Measurements from ENCODE around the gene NCOR2. TPM values are rescaled to one million over a fixed set of nuclear protein-coding genes. Genes with fewer than 3 reads are reported as not detected.

The NCOR2 gene
- total and polyA plus RNA-seq, 7 donors, result 44.1 to 164 (median 134) TPM

- no peak overlapping the region for H3K27ac ChIP-seq
- WGBS, 3 donors, result 91 to 95% (median 92%) methylated on average over 5 of the region's 5 CpGs
- TF ChIP-seq CTCF (IDR thresholded peaks at IDR 0.05), result no peak
Measured at GRCh38 chr12:124579921-124580517, 12.6 kb upstream of the NCOR2 start.

GRCh38 chr12:124578854-124579253 is 11.4 kb upstream of the NCOR2 start:
- Histone ChIP-seq H3K27me3 (ENCODE audit: insufficient read depth in 3 of 3, low read length in 2 of 3) (no peaks in the 10 kb centered on the region), H3K4me1 (no peaks in the 10 kb centered on the region), H3K4me3 (no peak overlapping the region), H3K36me3 (ENCODE audit: insufficient read depth in 1 of 2, low read depth in 1 of 2) (no peaks in the 10 kb centered on the region), H3K27ac (no peak overlapping the region), H3K9me3 (no peaks in the 10 kb centered on the region)
- ATAC-seq (no peak), DNase-seq (no peak)
- WGBS, 3 donors, result 91 to 97% (median 92%) methylated on average over 3 of the region's 3 CpGs
- TF ChIP-seq CTCF (IDR thresholded peaks at IDR 0.05), result no peak
- intact Hi-C loops (cut with DNase I), result loop anchor here in 1 of 2 donors (5.0 kb wide), 1 partner anchor 58 kb away; no protein-coding TSS in a partner anchor

More at GRCh38 chr12:124579921-124580517, 12.6 kb upstream of the NCOR2 start:
- intact Hi-C loops (cut with DNase I), result loop anchor here in 1 of 2 donors (5.0 kb wide), 1 partner anchor 57 kb away; no protein-coding TSS in a partner anchor
- Histone ChIP-seq H3K9me3 (no peaks in the 10 kb centered on the region), H3K36me3 (ENCODE audit: insufficient read depth in 1 of 2, low read depth in 1 of 2) (no peaks in the 10 kb centered on the region), H3K27me3 (ENCODE audit: insufficient read depth in 3 of 3, low read length in 2 of 3) (no peaks in the 10 kb centered on the region), H3K4me1 (no peaks in the 10 kb centered on the region), H3K4me3 (no peak overlapping the region)
- ATAC-seq (no peak), DNase-seq (no peak)

GRCh38 chr12:124578445-124578844 is 11.0 kb upstream of the NCOR2 start:
- no peak for DNase-seq
- Histone ChIP-seq H3K9me3 (no peaks in the 10 kb centered on the region), H3K27ac (no peak overlapping the region), H3K36me3 (ENCODE audit: insufficient read depth in 1 of 2, low read depth in 1 of 2) (no peaks in the 10 kb centered on the region), H3K27me3 (ENCODE audit: insufficient read depth in 3 of 3, low read length in 2 of 3) (no peaks in the 10 kb centered on the region), H3K4me1 (no peaks in the 10 kb centered on the region), H3K4me3 (no peak overlapping the region)
- WGBS, 3 donors, result 88 to 95% (median 91%) methylated on average over 8 of the region's 8 CpGs
- TF ChIP-seq CTCF (IDR thresholded peaks at IDR 0.05), result no peak
- ATAC-seq, result no peak
- intact Hi-C loops (cut with DNase I), result loop anchor here in 1 of 2 donors (5.0 kb wide), 1 partner anchor 59 kb away; no protein-coding TSS in a partner anchor

- ATAC-seq, result no peak
- Histone ChIP-seq H3K9me3 (no peaks in the 10 kb centered on the region), H3K4me3 (no peak overlapping the region), H3K27me3 (ENCODE audit: insufficient read depth in 3 of 3, low read length in 2 of 3) (no peaks in the 10 kb centered on the region), H3K27ac (no peak overlapping the region), H3K4me1 (no peaks in the 10 kb centered on the region), H3K36me3 (ENCODE audit: insufficient read depth in 1 of 2, low read depth in 1 of 2) (no peaks in the 10 kb centered on the region)
- DNase-seq, result no peak
- intact Hi-C loops (cut with DNase I), result loop anchor here in 1 of 2 donors (5.0 kb wide), 1 partner anchor 59 kb away; no protein-coding TSS in a partner anchor
- no peak for TF ChIP-seq CTCF (IDR thresholded peaks at IDR 0.05)
- WGBS, 3 donors, result 77 to 88% (median 77%) methylated on average over 11 to 13 of the region's 13 CpGs
Measured at GRCh38 chr12:124577986-124578385, 10.6 kb upstream of the NCOR2 start.
